Calu3 (cell line): Measurements from ENCODE around the gene HTR2C. TPM values are rescaled to one million over a fixed set of nuclear protein-coding genes. Genes with fewer than 3 reads are reported as not detected.

Experiments used
- BruUV-seq: library from RNA; stranded (reverse); fragments of 400-500 nt; replicated peaks from 2 replicates; lab custom pipeline; 2021; lab: Mats Ljungman, UMichigan
- CTCF ChIA-PET: fragments of 300-600 bp; sonication (Branson Sonifier 250); formaldehyde crosslinking; loops from one replicate; lab custom pipeline; 2022; ENCODE audit warnings: antibody characterized with exemption; lab: Charles Lee
- DNase-seq: peaks from one replicate; pipeline ENCODE4 v3.0.0; 2022
- H3K27ac Mint-ChIP-seq: one replicate; pipeline ENCODE4 v1.8.0; 2022; ENCODE audit warnings: mixed read lengths; ENCODE audit not compliant: unreplicated experiment
- H3K27me3 Mint-ChIP-seq: one replicate; pipeline ENCODE4 v1.8.0; 2022; ENCODE audit warnings: mixed read lengths; ENCODE audit not compliant: unreplicated experiment
- H3K36me3 Mint-ChIP-seq: one replicate; pipeline ENCODE4 v1.8.0; 2022; ENCODE audit warnings: mild to moderate bottlenecking, moderate library complexity, mixed read lengths; ENCODE audit not compliant: insufficient read depth, unreplicated experiment
- H3K4me1 Mint-ChIP-seq: one replicate; pipeline ENCODE4 v1.8.0; 2022; ENCODE audit warnings: mild to moderate bottlenecking, low read depth, mixed read lengths; ENCODE audit not compliant: unreplicated experiment
- H3K4me3 Mint-ChIP-seq: one replicate; pipeline ENCODE4 v1.8.0; 2022; ENCODE audit warnings: mild to moderate bottlenecking, low read depth, moderate library complexity, mixed read lengths; ENCODE audit not compliant: unreplicated experiment
- H3K9me3 Mint-ChIP-seq: one replicate; pipeline ENCODE4 v1.8.0; 2022; ENCODE audit warnings: low read depth, mixed read lengths; ENCODE audit not compliant: unreplicated experiment
- intact Hi-C: fragments of 100-400 bp; cut with micrococcal nuclease; formaldehyde crosslinking; loops from one replicate; pipeline ENCODE4 v1.10.0; 2022; ENCODE audit not compliant: unreplicated experiment
- total RNA-seq: library from RNA; stranded (reverse); gene quantifications from 2 replicates; pipeline ENCODE4 v1.2.3, GENCODE V29; 2022
- TF ChIP-seq, protein P1 (sequence below): fragments of 200-600 bp; IDR thresholded peaks from one replicate; pipeline ENCODE4 v1.8.0; 2022; ENCODE audit warnings: antibody characterized with exemption; ENCODE audit not compliant: unreplicated experiment

Gene HTR2C
- total RNA-seq, 1 experiment from 2014 or later: not detected

GRCh38 chrX:114619874-114620273 is 36.0 kb downstream of the HTR2C start:
- no TSS peak for BruUV-seq
- peak; percentile 16 for DNase-seq

GRCh38 chrX:114626323-114626722 is 42.4 kb downstream of the HTR2C start:
- CTCF ChIA-PET: interaction anchor here (0.6 to 1.8 kb wide), 7 partner anchors 90 to 1263 kb away, joined by 3 to 33 read pairs (median 4); no protein-coding TSS in a partner anchor
- no peaks in the 10 kb centered on the region for H3K36me3 Mint-ChIP-seq
- BruUV-seq: no TSS peak
- TF ChIP-seq, protein P1, sequence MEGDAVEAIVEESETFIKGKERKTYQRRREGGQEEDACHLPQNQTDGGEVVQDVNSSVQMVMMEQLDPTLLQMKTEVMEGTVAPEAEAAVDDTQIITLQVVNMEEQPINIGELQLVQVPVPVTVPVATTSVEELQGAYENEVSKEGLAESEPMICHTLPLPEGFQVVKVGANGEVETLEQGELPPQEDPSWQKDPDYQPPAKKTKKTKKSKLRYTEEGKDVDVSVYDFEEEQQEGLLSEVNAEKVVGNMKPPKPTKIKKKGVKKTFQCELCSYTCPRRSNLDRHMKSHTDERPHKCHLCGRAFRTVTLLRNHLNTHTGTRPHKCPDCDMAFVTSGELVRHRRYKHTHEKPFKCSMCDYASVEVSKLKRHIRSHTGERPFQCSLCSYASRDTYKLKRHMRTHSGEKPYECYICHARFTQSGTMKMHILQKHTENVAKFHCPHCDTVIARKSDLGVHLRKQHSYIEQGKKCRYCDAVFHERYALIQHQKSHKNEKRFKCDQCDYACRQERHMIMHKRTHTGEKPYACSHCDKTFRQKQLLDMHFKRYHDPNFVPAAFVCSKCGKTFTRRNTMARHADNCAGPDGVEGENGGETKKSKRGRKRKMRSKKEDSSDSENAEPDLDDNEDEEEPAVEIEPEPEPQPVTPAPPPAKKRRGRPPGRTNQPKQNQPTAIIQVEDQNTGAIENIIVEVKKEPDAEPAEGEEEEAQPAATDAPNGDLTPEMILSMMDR: peak; percentile 45
- H3K27me3 Mint-ChIP-seq: no peaks in the 10 kb centered on the region
- peak; percentile 10 for DNase-seq
- no peak overlapping the region for H3K27ac Mint-ChIP-seq
- H3K9me3 Mint-ChIP-seq: no peaks in the 10 kb centered on the region
- H3K4me3 Mint-ChIP-seq: no peak overlapping the region
- intact Hi-C loops: loop anchor here (1.0 to 2.0 kb wide), 3 partner anchors 90 to 520 kb away; no protein-coding TSS in a partner anchor
- no peaks in the 10 kb centered on the region for H3K4me1 Mint-ChIP-seq

More at GRCh38 chrX:114619874-114620273, 36.0 kb downstream of the HTR2C start:
- TF ChIP-seq, protein P1: peak; percentile 34
- Mint-ChIP-seq H3K4me3 (no peak overlapping the region), H3K27me3 (no peaks in the 10 kb centered on the region), H3K36me3 (no peaks in the 10 kb centered on the region), H3K9me3 (no peaks in the 10 kb centered on the region), H3K27ac (no peak overlapping the region), H3K4me1 (no peaks in the 10 kb centered on the region)
- CTCF ChIA-PET: interaction anchor here (0.6 to 0.8 kb wide), 2 partner anchors 14 to 340 kb away, joined by 3 read pairs; no protein-coding TSS in a partner anchor
- intact Hi-C loops: no loop called here

GRCh38 chrX:114635986-114636385 is 52.1 kb downstream of the HTR2C start:
- Mint-ChIP-seq H3K27ac (no peak overlapping the region), H3K27me3 (no peaks in the 10 kb centered on the region), H3K4me1 (peaks cover 7% of the 10 kb centered on the region), H3K36me3 (no peaks in the 10 kb centered on the region), H3K9me3 (no peaks in the 10 kb centered on the region), H3K4me3 (no peak overlapping the region)
- TF ChIP-seq, protein P1: no peak
- no peak for DNase-seq
- intact Hi-C loops: no loop called here
- CTCF ChIA-PET: no interaction called here
- no TSS peak for BruUV-seq

DNA sequence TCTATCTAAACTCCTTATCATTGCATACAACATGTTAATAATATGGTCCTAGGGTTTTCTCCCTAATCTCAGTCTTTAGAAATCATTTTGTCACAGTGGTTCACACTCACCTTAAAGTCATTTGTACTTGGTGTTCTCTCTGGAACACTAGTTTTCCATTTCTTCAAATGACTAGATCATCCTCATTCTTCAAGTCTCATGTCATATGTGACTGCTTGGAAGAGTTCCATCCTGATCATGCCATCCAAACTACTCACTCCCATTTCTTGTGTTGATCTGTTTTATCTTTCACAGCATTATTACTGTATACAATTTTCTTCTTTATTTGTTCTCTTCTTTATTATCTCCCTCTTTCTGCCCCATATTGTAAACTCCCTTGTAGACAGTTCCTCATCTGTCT is 66.5 kb downstream of the HTR2C start:
- no peaks in the 10 kb centered on the region for H3K27me3 Mint-ChIP-seq
- DNase-seq: no peak
- CTCF ChIA-PET: no interaction called here
- TF ChIP-seq, protein P1: no peak
- intact Hi-C loops: no loop called here
- no peaks in the 10 kb centered on the region for H3K9me3 Mint-ChIP-seq
- no peak overlapping the region for H3K27ac Mint-ChIP-seq
- BruUV-seq: no TSS peak
- H3K36me3 Mint-ChIP-seq: no peaks in the 10 kb centered on the region
- no peak overlapping the region for H3K4me3 Mint-ChIP-seq
- H3K4me1 Mint-ChIP-seq: no peaks in the 10 kb centered on the region
